Trophoblast cell (in vitro differentiated cells and primary cell): Measurements from ENCODE around the gene DLL3.
A peak's percentile ranks its signal among the peaks of the same experiment; 100 is the strongest.

Source experiments
- DNase-seq, 2 donors: peaks; one replicate each; pipeline ENCODE4 v3.0.0-alpha.2; 2016
- H2AFZ ChIP-seq: 2 replicates; pipeline ENCODE4 v1.6.1; 2013; ENCODE audit warnings: low read length, moderate library complexity, mild to moderate bottlenecking; ENCODE audit not compliant: insufficient read depth, poor library complexity
- H2AK5ac ChIP-seq: 2 replicates; pipeline ENCODE4 v1.6.1; 2013; ENCODE audit warnings: mild to moderate bottlenecking, low read length
- H2BK120ac ChIP-seq: 2 replicates; pipeline ENCODE4 v1.6.1; 2013; ENCODE audit warnings: low read length, mild to moderate bottlenecking, moderate library complexity; ENCODE audit not compliant: insufficient read depth, poor library complexity
- H2BK12ac ChIP-seq: 2 replicates; pipeline ENCODE4 v1.6.1; 2013; ENCODE audit warnings: mild to moderate bottlenecking, low read length, moderate library complexity
- H2BK5ac ChIP-seq: 2 replicates; pipeline ENCODE4 v1.6.1; 2013; ENCODE audit warnings: low read length, low read depth, moderate library complexity, mild to moderate bottlenecking; ENCODE audit not compliant: poor library complexity
- H3K14ac ChIP-seq: 2 replicates; pipeline ENCODE4 v1.6.1; 2013; ENCODE audit warnings: mild to moderate bottlenecking, low read length
- H3K18ac ChIP-seq: 2 replicates; pipeline ENCODE4 v1.6.1; 2013; ENCODE audit warnings: mild to moderate bottlenecking, low read length
- H3K23ac ChIP-seq: 2 replicates; pipeline ENCODE4 v1.6.1; 2013; ENCODE audit warnings: low read length
- H3K27ac ChIP-seq: 2 replicates; pipeline ENCODE4 v1.5.1; 2013; ENCODE audit warnings: low read depth, mild to moderate bottlenecking, inconsistent platforms, low read length, moderate library complexity
- H3K27me3 ChIP-seq: 2 replicates; pipeline ENCODE4 v1.6.1; 2013; ENCODE audit warnings: inconsistent platforms, mild to moderate bottlenecking, low read length, moderate library complexity; ENCODE audit not compliant: insufficient read depth
- H3K36me3 ChIP-seq, 2 experiments: 1 replicate in 1 of 2; 2 replicates in 1 of 2; pipeline ENCODE4 v1.6.1; 2013; ENCODE audit warnings: low read length in 2 of 2, mild to moderate bottlenecking in 2 of 2, moderate library complexity in 1 of 2; ENCODE audit not compliant: insufficient read depth in 2 of 2, control insufficient read depth in 1 of 2
- H3K4ac ChIP-seq: 2 replicates; pipeline ENCODE4 v1.6.1; 2013; ENCODE audit warnings: low read depth, mild to moderate bottlenecking, low read length, moderate library complexity
- H3K4me1 ChIP-seq, 2 experiments: 1 replicate in 1 of 2; 2 replicates in 1 of 2; pipeline ENCODE4 v1.6.1; 2013; ENCODE audit warnings: low read length in 2 of 2, mild to moderate bottlenecking in 2 of 2, moderate library complexity in 1 of 2; ENCODE audit not compliant: insufficient read depth in 2 of 2, control insufficient read depth in 1 of 2
- H3K4me2 ChIP-seq: 2 replicates; pipeline ENCODE4 v1.6.1; 2013; ENCODE audit warnings: inconsistent platforms, mild to moderate bottlenecking, low read length, moderate library complexity
- H3K4me3 ChIP-seq: 2 replicates; pipeline ENCODE4 v1.5.1; 2013; ENCODE audit warnings: mild to moderate bottlenecking, low read depth, low read length, inconsistent platforms
- H3K79me1 ChIP-seq: one replicate; pipeline ENCODE4 v1.6.1; 2013; ENCODE audit warnings: low read length
- H3K79me2 ChIP-seq: 2 replicates; pipeline ENCODE4 v1.6.1; 2013; ENCODE audit warnings: low read length, mild to moderate bottlenecking; ENCODE audit not compliant: control insufficient read depth, insufficient read depth, poor library complexity
- H3K9ac ChIP-seq: 2 replicates; pipeline ENCODE4 v1.6.1; 2013; ENCODE audit warnings: mild to moderate bottlenecking, low read length
- H3K9me3 ChIP-seq: 2 replicates; pipeline ENCODE4 v1.6.1; 2013; ENCODE audit warnings: low read depth, mild to moderate bottlenecking, control low read depth, inconsistent platforms, low read length; ENCODE audit not compliant: insufficient read depth
- H4K12ac ChIP-seq: 2 replicates; pipeline ENCODE4 v1.6.1; 2013; ENCODE audit warnings: low read depth, mild to moderate bottlenecking, low read length, moderate library complexity
- H4K8ac ChIP-seq: 2 replicates; pipeline ENCODE4 v1.6.1; 2013; ENCODE audit warnings: low read depth, mild to moderate bottlenecking, low read length, moderate library complexity
- H4K91ac ChIP-seq: one replicate; pipeline ENCODE4 v1.6.1; 2013; ENCODE audit warnings: low read depth, mild to moderate bottlenecking, low read length, moderate library complexity
- WGBS: extraction: QIAGEN DNeasy Blood & Tissue Kit; methylation state at CpG from one replicate; pipeline ENCODE4 v1.1.7; 2013; ENCODE audit warnings: missing lambda C conversion rate; ENCODE audit not compliant: insufficient read length, insufficient coverage; ENCODE audit errors: extremely low coverage; 5-methylcytosine and 5-hydroxymethylcytosine counted together

The DLL3 gene

GRCh38 chr19:39524495-39524894 lies 25.7 kb downstream of the DLL3 start:
- no peak overlapping the region for H2AFZ ChIP-seq
- H2AK5ac ChIP-seq = no peak overlapping the region
- H3K27ac ChIP-seq = no peak overlapping the region
- peaks cover 2% of the 10 kb centered on the region for H3K79me1 ChIP-seq
- peaks cover 3% of the 10 kb centered on the region for H3K9me3 ChIP-seq
- no peak overlapping the region for H2BK12ac ChIP-seq
- no peak overlapping the region for H3K9ac ChIP-seq
- peak in 1 of 2 donors; percentile 11 for DNase-seq
- H3K4me3 ChIP-seq = no peak overlapping the region
- no peak overlapping the region for H4K12ac ChIP-seq
- H3K14ac ChIP-seq = no peak overlapping the region
- H3K23ac ChIP-seq = no peak overlapping the region
- no peaks in the 10 kb centered on the region for H3K79me2 ChIP-seq
- H4K8ac ChIP-seq = no peak overlapping the region
- WGBS = no CpG with 5 or more reads among the region's 8 CpGs
- no peak overlapping the region for H4K91ac ChIP-seq
- no peak overlapping the region for H2BK120ac ChIP-seq
- no peaks in the 10 kb centered on the region for H3K27me3 ChIP-seq
- no peak overlapping the region for H3K4ac ChIP-seq
- H3K4me2 ChIP-seq = no peak overlapping the region
- H2BK5ac ChIP-seq = no peak overlapping the region
- peaks cover 5 to 6% of the 10 kb centered on the region in 2 experiments for H3K4me1 ChIP-seq
- H3K36me3 ChIP-seq = no peaks in the 10 kb centered on the region
- H3K18ac ChIP-seq = no peak overlapping the region

GRCh38 chr19:39525205-39525604 lies 26.5 kb downstream of the DLL3 start:
- H2AK5ac ChIP-seq = no peak overlapping the region
- H3K14ac ChIP-seq = no peak overlapping the region
- H2BK12ac ChIP-seq = no peak overlapping the region
- H3K27ac ChIP-seq = no peak overlapping the region
- H3K23ac ChIP-seq = no peak overlapping the region
- H3K9ac ChIP-seq = no peak overlapping the region
- peaks cover 3% of the 10 kb centered on the region for H3K9me3 ChIP-seq
- H4K12ac ChIP-seq = no peak overlapping the region
- no peak for DNase-seq
- H3K27me3 ChIP-seq = no peaks in the 10 kb centered on the region
- H3K79me1 ChIP-seq = peaks cover 2% of the 10 kb centered on the region
- no peaks in the 10 kb centered on the region for H3K79me2 ChIP-seq
- no peak overlapping the region for H3K4ac ChIP-seq
- H3K4me2 ChIP-seq = no peak overlapping the region
- H3K4me3 ChIP-seq = no peak overlapping the region
- H4K8ac ChIP-seq = no peak overlapping the region
- H2BK120ac ChIP-seq = no peak overlapping the region
- H2BK5ac ChIP-seq = no peak overlapping the region
- H3K36me3 ChIP-seq = no peaks in the 10 kb centered on the region
- H2AFZ ChIP-seq = no peak overlapping the region
- H3K18ac ChIP-seq = no peak overlapping the region
- no CpG with 5 or more reads among the region's 3 CpGs for WGBS
- H3K4me1 ChIP-seq = peaks cover 4 to 5% of the 10 kb centered on the region in 2 experiments
- no peak overlapping the region for H4K91ac ChIP-seq

GRCh38 chr19:39531834-39532232 lies 33.1 kb downstream of the DLL3 start:
- no peaks in the 10 kb centered on the region for H3K79me2 ChIP-seq
- H3K36me3 ChIP-seq = no peaks in the 10 kb centered on the region
- H3K4me2 ChIP-seq = peak overlapping the region; percentile 96
- no peak overlapping the region for H2BK5ac ChIP-seq
- peak overlapping the region; percentile 87 for H3K9ac ChIP-seq
- no peak for DNase-seq
- H4K12ac ChIP-seq = no peak overlapping the region
- peak overlapping the region; percentile 98 for H3K4me3 ChIP-seq
- WGBS = no CpG with 5 or more reads among the region's 14 CpGs
- H2AK5ac ChIP-seq = no peak overlapping the region
- H2AFZ ChIP-seq = peak overlapping the region; percentile 82
- no peak overlapping the region for H3K4ac ChIP-seq
- no peak overlapping the region for H3K23ac ChIP-seq
- H3K79me1 ChIP-seq = no peaks in the 10 kb centered on the region
- no peak overlapping the region for H2BK120ac ChIP-seq
- H3K14ac ChIP-seq = no peak overlapping the region
- H3K4me1 ChIP-seq = peaks cover 2 to 5% of the 10 kb centered on the region in 2 experiments
- H2BK12ac ChIP-seq = no peak overlapping the region
- no peaks in the 10 kb centered on the region for H3K27me3 ChIP-seq
- H3K9me3 ChIP-seq = peaks cover 1% of the 10 kb centered on the region
- H4K8ac ChIP-seq = peak overlapping the region; percentile 75
- no peak overlapping the region for H4K91ac ChIP-seq
- H3K27ac ChIP-seq = no peak overlapping the region
- no peak overlapping the region for H3K18ac ChIP-seq

GRCh38 chr19:39532233-39533002 lies 33.7 kb downstream of the DLL3 start, which contains the start of gene EID2B:
TSS of gene EID2B (minus strand) at chr19:39532852. CDS start at chr19:39532802, 50 bp downstream.
- H3K27ac ChIP-seq = no peak within 1 kb of the TSS
- H3K14ac ChIP-seq = peak within 1 kb of the TSS; percentile 65
- H2BK5ac ChIP-seq = no peak within 1 kb of the TSS
- peak within 1 kb of the TSS; percentile 98 for H3K4me3 ChIP-seq
- no CpG with 5 or more reads among the region's 65 CpGs for WGBS
- peak; percentile 97 to 100 for DNase-seq
- no peak within 1 kb of the TSS for H2AK5ac ChIP-seq
- H3K23ac ChIP-seq = no peak within 1 kb of the TSS
- no peak within 1 kb of the TSS for H3K18ac ChIP-seq
- no peaks in the 10 kb centered on the region for H3K79me1 ChIP-seq
- H3K4me1 ChIP-seq = peaks cover 2 to 5% of the 10 kb centered on the region in 2 experiments
- peak within 1 kb of the TSS; percentile 75 for H4K8ac ChIP-seq
- peak within 1 kb of the TSS; percentile 87 for H3K9ac ChIP-seq
- no peaks in the 10 kb centered on the region for H3K79me2 ChIP-seq
- H3K4ac ChIP-seq = no peak within 1 kb of the TSS
- H3K36me3 ChIP-seq = no peaks in the 10 kb centered on the region
- peak within 1 kb of the TSS; percentile 82 for H2AFZ ChIP-seq
- peak within 1 kb of the TSS; percentile 29 for H4K12ac ChIP-seq
- peak within 1 kb of the TSS; percentile 96 for H3K4me2 ChIP-seq
- no peak within 1 kb of the TSS for H2BK120ac ChIP-seq
- peaks cover 1% of the 10 kb centered on the region for H3K9me3 ChIP-seq
- H2BK12ac ChIP-seq = no peak within 1 kb of the TSS
- H3K27me3 ChIP-seq = no peaks in the 10 kb centered on the region
- no peak within 1 kb of the TSS for H4K91ac ChIP-seq
